ENCODE results near the gene KASH5. TPM values are rescaled to one million over a fixed set of nuclear protein-coding genes. Genes with fewer than 3 reads are reported as not detected.
"Not testable (repeated sequence)": the region's sequence is repeated elsewhere in the genome, so short reads cannot be mapped to it uniquely, and the experiment has no call there.

KASH5 gene
- total RNA-seq, 1 experiment from 2014 or later = not detected

DNA sequence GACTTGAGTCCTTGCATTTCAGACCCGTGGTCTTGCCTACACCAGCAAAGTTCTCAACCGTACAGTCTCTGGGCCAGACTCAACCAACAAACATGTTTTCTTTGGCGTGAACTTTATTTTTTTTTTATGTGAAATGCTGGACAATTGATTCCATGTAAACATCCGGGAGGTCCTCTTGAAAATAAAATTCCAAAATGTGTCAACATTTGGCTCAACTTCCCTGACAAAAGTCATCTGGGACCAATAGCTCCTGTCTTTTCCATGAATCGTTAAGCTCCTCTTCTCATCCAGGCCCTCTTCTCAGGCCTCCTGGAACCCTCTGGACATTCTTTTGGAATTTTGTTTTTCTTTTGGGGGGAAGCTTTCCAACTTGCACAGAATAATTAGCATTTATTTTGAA lies 67.7 kb downstream of the KASH5 start:
- no peak for DNase-seq (ENCODE audit: low spot score)

DNA sequence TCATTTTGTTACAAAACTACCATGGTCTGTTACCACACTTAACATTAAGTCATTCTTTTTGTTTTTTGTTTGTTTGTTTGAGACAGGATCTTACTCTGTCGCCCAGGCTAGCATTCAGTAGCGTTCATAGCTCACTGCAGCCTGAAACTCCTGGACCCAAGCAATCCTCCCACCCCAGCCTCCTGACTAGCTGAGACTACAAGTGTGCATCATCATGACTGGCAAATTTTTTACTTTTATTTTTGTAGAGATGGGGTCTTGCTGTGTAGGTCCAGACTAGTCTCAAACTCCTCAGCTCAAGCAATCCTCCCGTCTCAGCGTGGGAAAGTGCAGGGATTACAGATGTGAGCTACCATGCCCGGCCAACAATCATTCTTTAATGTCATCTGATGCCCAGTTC lies 68.3 kb downstream of the KASH5 start:
- no peak for DNase-seq (ENCODE audit: low spot score)

DNA sequence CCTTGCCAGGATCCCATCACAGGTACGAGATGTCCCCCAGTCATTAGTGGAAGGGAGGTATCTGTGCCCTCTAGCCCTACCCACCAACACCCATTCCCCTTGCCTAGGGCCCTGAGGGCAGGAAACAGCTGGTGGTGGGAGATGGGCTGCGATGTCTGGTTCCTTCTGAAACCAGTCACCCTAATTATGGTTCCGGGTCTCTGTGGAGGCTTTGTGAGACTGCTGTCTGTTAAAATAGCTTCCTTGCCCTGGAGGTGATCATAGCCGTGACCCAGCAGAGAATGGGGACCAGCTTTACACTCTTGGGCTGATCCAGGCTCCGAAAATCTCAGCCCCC lies 70.5 kb downstream of the KASH5 start:
- no peak for DNase-seq (ENCODE audit: low spot score)

DNA sequence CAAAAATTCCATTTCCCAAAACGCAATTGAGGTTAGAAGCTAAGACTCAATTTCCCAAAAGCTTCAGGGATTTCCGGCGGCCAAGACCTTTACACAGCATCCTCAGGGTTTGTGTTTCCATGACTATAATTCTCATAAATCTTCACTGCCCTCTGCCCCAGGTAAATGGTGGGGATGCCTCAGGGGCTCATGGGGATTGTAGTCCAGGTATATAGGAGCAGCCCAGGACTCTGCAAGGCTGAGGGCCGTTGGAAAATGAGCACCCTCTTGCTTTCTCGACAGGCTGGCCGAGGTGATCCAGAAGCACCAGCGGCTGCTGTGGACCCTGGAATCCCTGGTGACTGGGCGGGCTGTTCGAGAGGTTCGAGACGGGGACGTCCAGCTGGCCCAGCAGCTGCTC lies 71.3 kb downstream of the KASH5 start:
- no peak for DNase-seq (ENCODE audit: low spot score)

DNA sequence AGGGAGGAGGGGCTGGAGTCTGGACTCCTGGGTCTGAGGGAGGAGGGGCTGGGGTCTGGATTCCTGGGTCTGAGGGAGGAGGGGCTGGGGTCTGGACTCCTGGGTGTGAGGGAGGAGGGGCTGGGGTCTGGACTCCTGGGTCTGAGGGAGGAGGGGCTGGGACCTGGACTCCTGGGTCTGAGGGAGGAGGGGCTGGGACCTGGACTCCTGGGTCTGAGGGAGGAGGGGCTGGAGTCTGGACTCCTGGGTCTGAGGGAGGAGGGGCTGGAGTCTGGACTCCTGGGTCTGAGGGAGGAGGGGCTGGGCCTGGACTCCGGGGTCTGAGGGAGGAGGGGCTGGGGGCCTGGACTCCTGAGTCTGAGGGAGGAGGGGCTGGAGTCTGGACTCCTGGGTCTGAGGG lies 73.1 kb downstream of the KASH5 start:
- not testable (repeated sequence) for DNase-seq (ENCODE audit: low spot score)

DNA sequence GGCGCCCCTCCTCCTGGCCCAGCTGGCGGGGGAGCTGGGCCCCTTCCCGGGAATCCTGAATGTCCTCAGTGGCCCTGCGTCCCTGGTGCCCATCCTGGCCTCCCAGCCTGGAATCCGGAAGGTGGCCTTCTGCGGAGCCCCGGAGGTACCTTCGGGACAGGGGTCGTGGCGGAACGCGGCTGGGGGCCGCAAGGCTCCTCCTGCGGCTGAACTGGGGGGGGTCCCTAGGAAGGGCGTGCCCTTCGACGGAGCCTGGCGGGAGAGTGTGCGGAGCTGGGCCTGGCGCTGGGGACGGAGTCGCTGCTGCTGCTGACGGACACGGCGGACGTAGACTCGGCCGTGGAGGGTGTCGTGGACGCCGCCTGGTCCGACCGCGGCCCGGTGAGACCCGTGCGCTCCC lies 73.6 kb downstream of the KASH5 start:
- no peak for DNase-seq (ENCODE audit: low spot score)

DNA sequence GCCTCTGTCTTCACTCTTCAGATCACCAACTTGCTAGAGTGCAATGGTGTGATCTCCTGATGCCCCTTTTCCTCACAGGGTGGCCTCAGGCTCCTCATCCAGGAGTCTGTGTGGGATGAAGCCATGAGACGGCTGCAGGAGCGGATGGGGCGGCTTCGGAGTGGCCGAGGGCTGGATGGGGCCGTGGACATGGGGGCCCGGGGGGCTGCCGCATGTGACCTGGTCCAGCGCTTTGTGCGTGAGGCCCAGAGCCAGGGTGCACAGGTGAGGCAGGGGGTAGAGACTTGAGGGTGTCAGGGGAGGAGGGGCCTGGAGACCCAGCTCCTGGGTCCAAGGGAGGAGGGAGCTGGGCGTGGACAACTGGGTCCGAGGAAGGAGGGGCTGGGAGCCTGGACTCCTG lies 74.4 kb downstream of the KASH5 start:
- no peak for DNase-seq (ENCODE audit: low spot score)

DNA sequence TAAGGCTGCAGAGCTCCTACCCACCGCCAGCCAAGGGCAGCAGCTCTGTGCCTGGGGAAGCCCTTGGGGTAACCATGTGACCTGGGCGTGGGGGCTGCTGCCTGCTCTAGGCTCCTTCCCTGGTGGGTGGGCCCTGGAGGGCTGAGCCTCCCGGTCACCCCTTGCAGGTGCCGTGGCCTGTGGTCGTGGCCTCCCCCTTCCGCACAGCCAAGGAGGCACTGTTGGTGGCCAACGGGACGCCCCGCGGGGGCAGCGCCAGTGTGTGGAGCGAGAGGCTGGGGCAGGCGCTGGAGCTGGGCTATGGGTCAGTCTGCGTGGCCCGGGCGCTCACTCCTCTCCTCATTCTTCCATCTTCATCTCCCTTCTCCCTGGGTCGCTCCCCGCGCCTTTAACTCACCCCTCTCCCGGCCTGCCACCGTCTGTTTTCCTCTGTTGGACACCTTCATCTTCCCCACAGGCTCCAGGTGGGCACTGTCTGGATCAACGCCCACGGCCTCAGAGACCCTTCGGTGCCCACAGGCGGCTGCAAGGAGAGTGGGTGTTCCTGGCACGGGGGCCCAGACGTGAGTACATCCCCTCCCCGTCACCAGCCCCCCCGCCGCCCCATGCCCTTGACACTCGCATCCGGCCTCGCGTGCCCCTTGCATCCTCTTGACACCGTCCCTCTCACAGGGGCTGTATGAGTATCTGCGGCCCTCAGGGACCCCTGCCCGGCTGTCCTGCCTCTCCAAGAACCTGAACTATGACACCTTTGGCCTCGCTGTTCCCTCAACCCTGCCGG lies 76.1 kb downstream of the KASH5 start:
- DNase-seq (ENCODE audit: low spot score) = no peak

DNA sequence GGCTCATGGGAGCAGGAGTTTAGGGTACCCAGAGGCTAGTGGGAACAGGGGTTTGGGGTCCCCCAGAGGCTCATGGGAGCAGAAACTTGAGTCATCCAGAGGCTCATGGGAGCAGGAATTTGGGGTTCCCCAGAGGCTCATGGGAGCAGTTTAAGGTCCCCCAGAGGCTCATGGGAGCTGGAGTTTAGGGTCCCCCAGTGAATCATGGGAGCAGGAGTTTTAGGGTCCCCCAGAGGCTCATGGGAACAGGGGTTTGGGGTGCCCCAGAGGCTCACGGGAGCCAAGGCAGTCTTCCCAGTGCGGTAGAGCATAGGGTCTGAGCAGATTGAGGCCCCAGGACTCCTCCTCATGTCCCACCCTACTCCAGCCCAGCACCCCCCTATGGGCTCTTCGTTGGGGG lies 77.3 kb downstream of the KASH5 start:
- no peak for DNase-seq (ENCODE audit: low spot score)

Other genes with a start within 250 kb of the KASH5 start
- gene HRC, start 232.9 kb upstream of the KASH5 start, total RNA-seq (2014; rRNA removed; shearing (Covaris generic)) = 0.07 TPM in 1 of 2 replicates, not detected in the other
- 3.6 and 7.6 TPM in 2 replicates for gene TRPM4, start 230.5 kb upstream of the KASH5 start, total RNA-seq (2014; rRNA removed; shearing (Covaris generic))
- gene SLC6A16, start 63.1 kb upstream of the KASH5 start, total RNA-seq (2014; rRNA removed; shearing (Covaris generic)) = not detected in 2 replicates
- gene CD37, start 52.8 kb upstream of the KASH5 start, total RNA-seq (2014; rRNA removed; shearing (Covaris generic)) = not detected in 2 replicates
- gene TEAD2, start 25.8 kb upstream of the KASH5 start, total RNA-seq (2014; rRNA removed; shearing (Covaris generic)) = 30.3 and 37.1 TPM in 2 replicates
- gene DKKL1, start 24.4 kb upstream of the KASH5 start, total RNA-seq (2014; rRNA removed; shearing (Covaris generic)) = 0.21 TPM in 1 of 2 replicates, not detected in the other
- not detected in 2 replicates for gene PTH2, start 35.2 kb downstream of the KASH5 start, total RNA-seq (2014; rRNA removed; shearing (Covaris generic))
- not detected in 2 replicates for gene GFY, start 37.1 kb downstream of the KASH5 start, total RNA-seq (2014; rRNA removed; shearing (Covaris generic))
- 0.12 TPM in 1 of 2 replicates, not detected in the other for gene SLC17A7, start 53.3 kb downstream of the KASH5 start, total RNA-seq (2014; rRNA removed; shearing (Covaris generic))
- 103 and 119 TPM in 2 replicates for gene PIH1D1, start 63.6 kb downstream of the KASH5 start, total RNA-seq (2014; rRNA removed; shearing (Covaris generic))
- 41.6 and 47.0 TPM in 2 replicates for gene ALDH16A1, start 65.0 kb downstream of the KASH5 start, total RNA-seq (2014; rRNA removed; shearing (Covaris generic))
- 4.7 and 6.2 TPM in 2 replicates for gene FLT3LG, start 86.0 kb downstream of the KASH5 start, total RNA-seq (2014; rRNA removed; shearing (Covaris generic))
- 1,452 and 1,525 TPM in 2 replicates for gene RPL13A, start 99.4 kb downstream of the KASH5 start, total RNA-seq (2014; rRNA removed; shearing (Covaris generic))
- gene RPS11, start 108.2 kb downstream of the KASH5 start, total RNA-seq (2014; rRNA removed; shearing (Covaris generic)) = 2,104 and 3,140 TPM in 2 replicates
- 0.17 and 0.77 TPM in 2 replicates for gene FCGRT, start 124.4 kb downstream of the KASH5 start, total RNA-seq (2014; rRNA removed; shearing (Covaris generic))
- 0.46 TPM in 1 of 2 replicates, not detected in the other for gene RCN3, start 139.8 kb downstream of the KASH5 start, total RNA-seq (2014; rRNA removed; shearing (Covaris generic))
- gene NOSIP, start 192.3 kb downstream of the KASH5 start, total RNA-seq (2014; rRNA removed; shearing (Covaris generic)) = 131 and 142 TPM in 2 replicates
- 0.43 and 0.79 TPM in 2 replicates for gene PRRG2, start 193.1 kb downstream of the KASH5 start, total RNA-seq (2014; rRNA removed; shearing (Covaris generic))
- gene PRR12, start 202.9 kb downstream of the KASH5 start, total RNA-seq (2014; rRNA removed; shearing (Covaris generic)) = 2.3 and 4.7 TPM in 2 replicates